Stimulated activated CD4-positive, alpha-beta T cell treated with anti-CD3 and anti-CD28 coated beads, TNF-alpha, amount 100 ng/mL, for 4 hours (primary cell): ENCODE results near the gene ZNF808.
"Not testable (repeated sequence)": the region's sequence is repeated elsewhere in the genome, so short reads cannot be mapped to it uniquely, and the experiment has no call there.

Experiments used
- DNase-seq, 3 experiments: peaks; one replicate each; pipeline ENCODE4 v3.0.0-alpha.2; 2020; ENCODE audit warnings: low read depth in 3 of 3

The ZNF808 gene

DNA sequence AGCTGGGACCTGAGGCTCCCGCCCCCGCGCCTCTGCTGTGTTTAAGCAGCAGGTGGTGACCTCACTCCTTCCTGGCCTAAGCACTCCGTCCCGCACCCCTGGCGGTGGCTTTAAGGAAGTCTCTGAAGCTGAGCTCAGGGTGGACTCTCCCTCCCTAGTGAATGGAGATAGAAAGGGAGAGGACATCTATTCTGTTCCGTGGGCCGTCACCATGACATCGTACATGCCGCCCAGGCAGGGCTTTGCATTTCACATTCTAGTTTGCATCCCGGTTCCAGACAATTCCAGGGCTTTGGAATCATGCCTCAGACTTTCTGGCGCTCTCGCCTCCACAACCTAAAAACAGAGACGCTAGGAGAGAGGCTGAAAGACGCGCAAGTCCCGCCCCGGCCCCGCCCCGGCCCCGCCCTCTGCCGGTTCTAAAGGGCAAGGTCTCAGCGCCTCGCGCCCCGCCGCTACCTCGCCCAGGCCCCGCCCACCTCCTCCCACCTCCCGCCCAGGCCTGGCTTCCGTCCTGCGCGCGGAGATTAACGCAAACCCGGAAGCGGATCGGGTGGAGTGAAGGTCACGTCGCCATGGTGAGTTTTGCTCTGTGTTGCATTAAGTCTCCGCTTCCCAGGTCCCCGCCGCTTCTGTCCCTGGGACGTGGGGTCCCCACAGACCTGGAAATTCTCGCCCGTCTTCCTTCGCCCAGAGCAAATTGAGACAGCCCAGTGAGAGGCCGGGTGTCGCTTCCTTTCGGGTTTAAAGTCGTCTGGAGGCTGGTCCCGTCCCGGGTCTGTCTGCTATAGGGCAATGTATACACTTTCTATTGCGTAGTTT lies at the start of gene ZNF808:
ZNF808 (plus strand) TSS at position 535 of the 822 bp plus-strand sequence. CDS start 15,617 bp downstream, outside the sequence.
- DNase-seq, result peak; percentile 95 to 97 (median 96)

GRCh38 chr19:52484111-52484743 lies 43.2 kb upstream of the ZNF808 start:
- not testable (repeated sequence) for DNase-seq

GRCh38 chr19:52485064-52485463 lies 42.4 kb upstream of the ZNF808 start:
- not testable (repeated sequence) for DNase-seq

GRCh38 chr19:52485561-52486240 lies 41.8 kb upstream of the ZNF808 start:
- DNase-seq, result not testable (repeated sequence)

- DNase-seq, result no peak
Measured at GRCh38 chr19:52492201-52492993, 35.1 kb upstream of the ZNF808 start.

DNA sequence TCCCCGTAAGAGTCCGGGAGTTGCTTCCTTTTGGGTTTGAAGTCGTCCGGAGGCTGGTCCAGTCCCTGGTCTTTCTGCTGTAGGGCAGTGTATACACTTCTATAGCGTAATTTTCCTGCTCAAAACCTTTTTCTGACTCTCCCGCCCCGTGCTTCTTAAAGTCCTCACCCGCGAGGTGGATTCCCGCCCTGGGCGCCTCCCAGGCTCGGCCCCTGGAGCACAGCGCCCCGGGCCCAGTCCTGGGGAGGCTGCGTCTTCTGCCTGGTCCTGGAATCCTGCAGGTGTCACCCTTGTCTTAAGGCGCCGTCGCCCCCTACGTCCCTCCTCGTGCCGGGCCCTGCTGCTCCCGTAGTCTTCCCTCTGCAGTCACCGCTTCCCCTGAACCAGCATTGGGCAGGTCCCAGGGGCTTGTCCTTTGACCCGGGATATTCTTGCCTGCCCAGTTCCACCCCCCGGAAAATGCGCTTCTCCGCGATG lies 34.4 kb upstream of the ZNF808 start:
- no peak for DNase-seq

GRCh38 chr19:52494518-52494917 lies 33.0 kb upstream of the ZNF808 start:
- DNase-seq, result no peak

GRCh38 chr19:52498571-52498970 lies 28.9 kb upstream of the ZNF808 start:
- DNase-seq, result no peak

DNA sequence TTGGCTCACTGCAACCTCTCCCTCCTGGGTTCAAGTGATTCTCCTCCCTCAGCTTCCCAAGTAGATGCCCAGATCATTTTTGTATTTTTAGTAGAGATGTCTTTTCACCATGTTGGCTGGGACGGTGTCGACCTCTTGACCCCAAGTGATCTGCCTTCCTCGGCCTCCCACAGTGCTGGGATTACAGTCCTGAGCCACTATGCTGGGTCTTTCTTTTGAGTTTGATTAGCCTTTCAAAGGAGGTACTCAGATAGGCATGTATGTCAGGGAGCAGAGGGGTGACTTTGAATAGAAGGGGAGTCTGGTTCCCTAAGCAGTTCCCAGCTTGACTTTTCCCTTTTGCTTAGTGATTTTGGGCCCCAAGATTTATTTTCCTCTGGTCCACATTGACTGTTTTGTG lies 27.0 kb upstream of the ZNF808 start:
- DNase-seq, result not testable (repeated sequence)

DNA sequence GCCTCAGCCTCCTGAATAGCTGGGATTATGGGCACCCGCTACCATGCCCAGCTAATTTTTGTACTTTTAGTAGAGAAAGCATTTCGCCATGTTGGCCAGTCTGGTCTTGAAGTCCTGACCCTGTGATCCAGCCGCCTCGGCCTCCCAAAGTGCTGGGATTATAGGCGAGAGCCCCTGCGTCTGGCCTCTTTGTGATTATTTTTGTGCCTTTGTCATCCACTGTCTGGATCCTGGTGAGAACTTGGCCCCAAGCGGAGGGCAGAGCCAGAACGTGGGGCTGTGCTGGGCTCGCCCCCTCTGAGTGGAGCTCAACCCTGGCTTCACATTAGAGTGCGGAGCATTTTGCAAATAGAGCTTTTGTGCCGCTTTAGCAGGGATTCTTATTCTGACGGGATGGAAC lies 26.5 kb upstream of the ZNF808 start:
- not testable (repeated sequence) for DNase-seq

DNA sequence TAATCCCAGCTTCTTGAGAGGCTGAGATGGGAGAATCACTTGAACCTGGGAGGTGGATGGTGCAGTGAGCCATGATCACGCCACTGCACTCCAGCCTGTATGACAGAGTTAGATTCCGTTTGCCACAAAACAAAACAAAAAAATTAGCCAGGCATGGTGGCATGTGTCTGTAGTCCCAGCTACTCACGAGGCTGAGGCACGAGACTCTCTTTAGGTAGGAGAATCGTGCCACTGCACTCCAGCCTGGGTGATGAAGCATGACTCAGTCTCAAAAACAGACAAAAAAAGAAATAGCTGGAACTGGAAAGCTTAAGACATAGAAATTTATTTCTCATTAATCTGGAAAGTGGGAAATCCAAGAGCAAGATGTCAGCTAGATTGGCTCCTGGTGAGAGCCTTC lies 20.2 kb upstream of the ZNF808 start:
- no peak for DNase-seq

GRCh38 chr19:52516191-52516590 lies 11.3 kb upstream of the ZNF808 start:
- DNase-seq, result no peak

DNA sequence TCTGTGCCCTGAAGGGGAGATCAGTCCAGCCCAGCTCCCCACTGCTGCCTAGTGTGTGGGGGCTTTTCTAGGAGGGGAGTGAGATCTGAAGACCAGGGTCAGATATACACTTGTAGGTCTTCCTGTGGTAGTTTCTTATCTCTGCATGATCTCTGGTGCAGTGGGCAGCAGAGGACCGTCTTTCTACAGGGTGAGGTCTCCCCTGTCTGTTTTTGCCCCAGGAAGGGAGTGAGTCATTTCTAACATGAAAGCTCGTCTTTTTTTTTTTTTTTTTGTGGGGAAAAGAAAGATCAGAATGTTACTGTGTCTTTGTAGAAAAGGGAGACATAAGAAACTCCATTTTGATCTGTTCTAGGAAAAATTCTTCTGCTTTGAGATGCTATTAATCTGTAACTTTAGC lies 8.8 kb upstream of the ZNF808 start:
- DNase-seq, result no peak

GRCh38 chr19:52519175-52519574 lies 8.3 kb upstream of the ZNF808 start:
- DNase-seq, result not testable (repeated sequence)

DNA sequence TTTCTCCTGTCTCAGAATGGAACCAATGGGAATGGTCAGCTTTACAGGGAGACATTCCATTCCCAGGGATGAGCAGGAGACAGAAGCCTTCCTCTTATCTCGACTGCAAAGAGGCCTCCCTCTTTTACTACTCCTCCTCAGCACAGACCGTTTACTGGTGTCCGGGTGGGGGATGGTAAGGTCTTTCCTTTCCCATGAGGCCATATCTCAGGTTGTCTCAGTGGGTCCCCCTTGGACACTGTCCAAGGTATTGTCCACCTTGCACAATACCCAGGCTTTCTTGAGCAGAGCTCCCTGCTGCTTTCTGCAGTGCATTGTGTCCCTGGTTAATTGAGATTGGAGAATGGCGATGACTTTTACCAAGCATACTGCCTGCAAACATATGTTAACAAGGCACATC lies 7.5 kb upstream of the ZNF808 start:
- DNase-seq, result no peak

DNA sequence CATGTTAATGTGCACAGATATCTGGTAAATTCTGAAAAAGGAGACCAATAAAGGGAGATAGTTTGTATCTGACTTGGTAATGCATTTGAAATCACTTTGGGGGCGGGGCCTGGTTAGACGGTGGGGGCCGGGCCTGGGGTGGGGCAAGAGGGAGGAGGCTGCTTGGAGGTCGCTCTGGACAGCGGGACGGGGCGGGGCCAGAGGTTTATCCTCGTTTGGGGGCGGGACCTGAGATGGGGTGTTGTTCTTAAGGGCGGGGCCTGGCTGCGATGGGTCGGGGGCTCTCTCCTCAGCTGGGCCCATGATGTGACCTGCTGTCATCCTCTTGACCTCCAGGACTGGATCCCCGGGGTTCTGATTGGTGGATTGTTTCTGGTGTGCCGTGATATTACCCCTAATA lies 4.9 kb upstream of the ZNF808 start:
- no peak for DNase-seq

- DNase-seq, result no peak
Measured at GRCh38 chr19:52524086-52524485, 3.4 kb upstream of the ZNF808 start.

DNA sequence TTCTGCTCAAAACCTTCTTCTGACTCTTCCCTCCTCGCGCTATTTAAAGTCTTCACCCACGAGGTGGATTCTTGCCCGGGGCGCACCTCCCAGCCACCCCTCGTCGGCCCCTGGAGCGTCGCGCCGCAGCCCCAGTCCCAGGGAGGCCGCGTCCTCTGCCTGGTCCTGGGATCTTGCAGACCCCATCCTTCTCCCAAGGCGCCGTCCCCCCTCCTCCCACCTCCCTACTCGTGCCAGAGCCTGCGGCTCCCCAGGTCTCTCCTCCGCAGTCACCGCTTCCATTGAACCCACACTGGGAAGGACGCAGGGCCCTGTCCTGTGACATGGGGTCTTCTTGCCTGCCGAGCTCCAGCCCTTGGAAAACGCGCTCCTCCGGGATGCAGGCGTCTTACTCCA lies 486 bp downstream of the ZNF808 start:
- DNase-seq, result no peak

DNA sequence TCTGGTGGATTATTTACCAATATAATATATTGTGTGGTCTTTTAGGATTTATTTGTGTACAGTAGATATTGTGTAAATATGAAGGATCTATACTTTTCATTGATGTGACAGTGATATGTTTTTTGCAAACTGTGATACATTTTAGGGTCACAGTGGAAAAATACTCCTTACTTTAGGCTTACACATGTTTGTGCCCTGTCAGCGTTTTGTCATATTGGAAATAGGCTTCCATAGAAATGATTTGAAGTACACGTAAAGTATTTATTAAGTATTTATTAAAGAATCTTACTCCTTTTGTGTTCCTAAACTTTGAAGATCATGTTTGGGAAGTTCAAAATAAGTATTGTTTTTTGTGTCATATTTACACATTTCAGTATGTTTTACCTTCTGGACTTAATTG lies 5.0 kb downstream of the ZNF808 start:
- no peak for DNase-seq

- DNase-seq, result no peak
Measured at GRCh38 chr19:52533901-52534300, 6.4 kb downstream of the ZNF808 start.

DNA sequence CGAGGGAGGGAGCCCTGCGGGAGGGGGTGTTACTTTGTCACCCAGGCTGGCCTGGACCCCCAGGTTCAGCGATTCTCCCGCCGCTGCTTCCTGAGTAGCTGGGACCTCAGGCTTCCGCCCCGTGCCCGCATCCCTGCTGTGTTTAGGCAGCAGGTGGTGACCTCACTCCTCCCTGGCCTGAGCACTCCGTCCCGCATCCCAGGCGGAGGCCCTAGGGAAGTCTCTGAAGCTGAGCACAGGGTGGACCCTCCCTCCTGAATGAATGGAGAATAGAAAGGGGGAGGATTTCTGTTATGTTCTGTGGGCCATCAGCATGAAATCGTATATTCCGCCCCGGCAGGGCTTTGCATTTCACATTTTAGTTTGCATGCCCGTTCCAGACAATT lies 7.9 kb downstream of the ZNF808 start:
- DNase-seq, result not testable (repeated sequence)
